B cell (primary cell): ENCODE data around the gene CFAP97D2. TPM values are rescaled to one million over a fixed set of nuclear protein-coding genes. Genes with fewer than 3 reads are reported as not detected.

Experiments used
- ATAC-seq: fragments of 200-7000 bp; cut with Tn5 transposase; one replicate; pipeline ENCODE4 v1.10.0; 2021; ENCODE audit warnings: low read depth, mild to moderate bottlenecking, moderate number of reproducible peaks, moderate library complexity
- CTCF ChIA-PET: fragments of 350-600 bp; sonication (Branson Sonifier 250); formaldehyde crosslinking; loops from one replicate; lab custom pipeline; 2021; ENCODE audit warnings: antibody characterized with exemption, inconsistent platforms; lab: Charles Lee
- POLR2A ChIA-PET: fragments of 350-600 bp; sonication (Branson Sonifier 250); formaldehyde crosslinking; loops from one replicate; lab custom pipeline; 2021; ENCODE audit warnings: antibody characterized with exemption; lab: Charles Lee
- DNase-seq: peaks from one replicate; pipeline ENCODE4 v3.0.0; 2013
- H2AFZ ChIP-seq: 2 replicates; pipeline ENCODE4 v1.6.1; 2012; ENCODE audit warnings: mild to moderate bottlenecking, low read depth, low read length; ENCODE audit not compliant: insufficient read depth, poor library complexity, severe bottlenecking
- H3K27ac ChIP-seq, 2 donors: 1 replicate in 1 of 2; 2 replicates in 1 of 2; pipeline ENCODE4 v1.5.1; 2012 to 2013; ENCODE audit warnings: low read length in 2 of 2, mild to moderate bottlenecking in 2 of 2, moderate library complexity in 1 of 2
- H3K27me3 ChIP-seq, 4 experiments: fragments of 200-600 bp in 1 of 4; sonication (generic) in 1 of 4; replicated peaks in 1 of 4; 1 replicate in 2 of 4; 2 replicates in 2 of 4; pipeline versions ENCODE4 v1.6.1 to v1.7.0; 2013 to 2016; ENCODE audit warnings: low read length in 3 of 4, mild to moderate bottlenecking in 2 of 4, mixed read lengths in 1 of 4, moderate library complexity in 1 of 4; ENCODE audit not compliant: insufficient read depth in 4 of 4, control insufficient read depth in 3 of 4; ENCODE audit errors: control extremely low read depth in 1 of 4
- H3K36me3 ChIP-seq, 2 experiments: replicated peaks in 1 of 2; 1 replicate in 1 of 2; 2 replicates in 1 of 2; pipeline versions ENCODE4 v1.6.1 to v1.7.1; 2013; ENCODE audit warnings: low read length in 1 of 2; ENCODE audit not compliant: insufficient read depth in 2 of 2, control insufficient read depth in 1 of 2; ENCODE audit errors: control extremely low read depth in 1 of 2, extremely low read depth in 1 of 2
- H3K4me1 ChIP-seq, 2 donors: fragments of 200-600 bp in 1 of 2; sonication (generic) in 1 of 2; 1 replicate in 1 of 2; 2 replicates in 1 of 2; pipeline versions ENCODE4 v1.5.1 to v1.6.1; 2013 to 2017; ENCODE audit warnings: low read length in 2 of 2; ENCODE audit not compliant: control insufficient read depth in 2 of 2, insufficient read depth in 2 of 2
- H3K4me2 ChIP-seq: replicated peaks from 2 replicates; pipeline ENCODE3; 2012; ENCODE audit warnings: mild to moderate bottlenecking, low read depth, low read length; ENCODE audit not compliant: poor library complexity, severe bottlenecking
- H3K4me3 ChIP-seq, 5 experiments: fragments of 200-600 bp in 1 of 5; sonication (generic) in 1 of 5; 1 replicate in 3 of 5; 2 replicates in 2 of 5; pipeline versions ENCODE4 v1.5.1 to v1.7.0; 2011 to 2016; ENCODE audit warnings: low read length in 4 of 5, mild to moderate bottlenecking in 4 of 5, low read depth in 2 of 5, control low read depth in 1 of 5, moderate library complexity in 1 of 5; ENCODE audit not compliant: insufficient read depth in 1 of 5; ENCODE audit errors: control extremely low read depth in 1 of 5, extremely low read depth in 1 of 5
- H3K79me2 ChIP-seq: fragments of 200-600 bp; sonication (generic); one replicate; pipeline ENCODE4 v1.6.0; 2016; ENCODE audit warnings: low read length; ENCODE audit not compliant: control insufficient read depth, insufficient read depth
- H3K9ac ChIP-seq: fragments of 200-600 bp; sonication (generic); 2 replicates; pipeline ENCODE4 v1.6.1; 2017; ENCODE audit warnings: mild to moderate bottlenecking, low read length, moderate library complexity
- H3K9me3 ChIP-seq, 3 donors: one replicate each; pipeline versions ENCODE4 v1.6.1 to v1.7.1; 2013; ENCODE audit warnings: low read length in 2 of 3; ENCODE audit not compliant: control insufficient read depth in 2 of 3, insufficient read depth in 1 of 3; ENCODE audit errors: control extremely low read depth in 1 of 3
- H4K20me1 ChIP-seq: 2 replicates; pipeline ENCODE4 v1.6.0; 2012; ENCODE audit warnings: mild to moderate bottlenecking, low read length; ENCODE audit not compliant: insufficient read depth, control insufficient read depth, poor library complexity, severe bottlenecking
- H3K27ac Mint-ChIP-seq: one replicate; pipeline ENCODE4 v1.8.0; 2021; ENCODE audit warnings: mixed read lengths
- H3K27me3 Mint-ChIP-seq: one replicate; pipeline ENCODE4 v1.8.0; 2021; ENCODE audit warnings: mixed read lengths
- H3K4me1 Mint-ChIP-seq: one replicate; pipeline ENCODE4 v1.8.0; 2021; ENCODE audit warnings: mixed read lengths
- H3K4me3 Mint-ChIP-seq: one replicate; pipeline ENCODE4 v1.8.0; 2021; ENCODE audit warnings: mixed read lengths
- H3K9me3 Mint-ChIP-seq: one replicate; pipeline ENCODE4 v1.8.0; 2022; ENCODE audit warnings: mixed read lengths; ENCODE audit not compliant: insufficient read depth
- EZH2 ChIP-seq: IDR thresholded peaks from 2 replicates; pipeline ENCODE4 v1.6.1; 2012; ENCODE audit warnings: borderline replicate concordance, low read depth, mild to moderate bottlenecking, moderate library complexity, low read length; ENCODE audit not compliant: insufficient read depth, poor library complexity, severe bottlenecking
- whole genome bisulfite sequencing: methylation state at CpG from one replicate; pipeline ENCODE4 v1.1.5; 2013; ENCODE audit warnings: missing lambda C conversion rate; ENCODE audit not compliant: insufficient coverage; 5-methylcytosine and 5-hydroxymethylcytosine counted together
- intact Hi-C: fragments of 100-400 bp; cut with micrococcal nuclease; formaldehyde crosslinking; loops from one replicate; pipeline ENCODE4 v1.10.0; 2022
- polyA plus RNA-seq: library from polyadenylated mRNA; depleted of rRNA; stranded (reverse); fragments of >200 nt; gene quantifications from 2 replicates; pipeline ENCODE4 v1.2.3, GENCODE V29; 2012
- total RNA-seq, 2 donors: library from RNA; stranded (reverse); fragments of 120-200 nt in 1 of 2; gene quantifications; 1 replicate in 1 of 2; 2 replicates in 1 of 2; pipeline versions ENCODE4 v1.2.3 to v1.2.4, GENCODE V29; 2013 to 2022
- TF ChIP-seq, protein P1 (sequence below): fragments of 200-600 bp; IDR thresholded peaks from one replicate; pipeline ENCODE4 v1.8.0; 2022; ENCODE audit warnings: antibody characterized with exemption, mild to moderate bottlenecking

The CFAP97D2 gene
- total and polyA plus RNA-seq, 2 donors (not counting 1 experiment from before 2014, with no cell fraction given): 0.09 to 0.22 TPM

DNA sequence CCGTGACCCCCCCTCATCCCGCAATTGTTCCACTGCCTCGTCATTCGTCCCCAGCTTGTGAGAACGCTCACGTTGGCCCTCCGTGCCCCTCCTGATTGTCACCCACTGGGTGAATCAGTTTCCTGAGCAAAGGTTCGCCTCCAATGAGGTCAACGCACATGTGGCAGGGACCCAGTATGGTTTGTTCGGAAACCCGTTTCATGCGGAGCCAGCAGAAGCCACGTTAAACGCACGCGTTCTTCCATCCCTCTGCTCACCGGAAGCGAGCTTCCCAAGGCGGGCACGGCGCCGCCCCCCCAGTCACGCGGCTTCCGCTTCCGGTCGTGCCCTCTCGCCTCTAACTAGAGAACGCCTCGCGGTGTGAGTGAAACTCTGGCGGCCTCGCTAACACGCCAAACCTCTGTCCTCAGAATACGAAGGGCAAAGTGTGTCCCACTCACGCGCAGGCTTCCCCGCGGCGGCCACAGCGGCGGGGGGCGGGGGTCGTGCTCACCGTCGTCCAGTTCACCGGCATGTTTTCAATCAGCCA lies 18.0 kb upstream of the CFAP97D2 start:
- H3K27me3 Mint-ChIP-seq: peaks cover 13% of the 10 kb centered on the region
- H3K27ac Mint-ChIP-seq: peak overlapping the region; percentile 15
- intact Hi-C loops: loop anchor here (2.0 kb wide), 1 partner anchor 18 kb away; no protein-coding TSS in a partner anchor
- Histone ChIP-seq H3K4me1 (peaks cover 19 to 34% of the 10 kb centered on the region in 2 donors), H3K4me3 (no peak overlapping the region), H4K20me1 (no peaks in the 10 kb centered on the region), H2AFZ (no peak overlapping the region), H3K27me3 (peaks cover 0 to 3% (median 0%) of the 10 kb centered on the region in 4 experiments), H3K9ac (no peak overlapping the region), H3K36me3 (no peaks in the 10 kb centered on the region), H3K79me2 (no peaks in the 10 kb centered on the region), H3K27ac (no peak overlapping the region), H3K9me3 (no peaks in the 10 kb centered on the region), H3K4me2 (peak overlapping the region; percentile 75)
- ChIA-PET CTCF (interaction anchor here (1.0 to 1.5 kb wide), 2 partner anchors 16 to 62 kb away, joined by 3 to 6 read pairs; no protein-coding TSS in a partner anchor), POLR2A (interaction anchor here (0.8 kb wide), 1 partner anchor 13 kb away, joined by 4 read pairs; no protein-coding TSS in a partner anchor)
- no peak for TF ChIP-seq EZH2
- TF ChIP-seq, protein P1, sequence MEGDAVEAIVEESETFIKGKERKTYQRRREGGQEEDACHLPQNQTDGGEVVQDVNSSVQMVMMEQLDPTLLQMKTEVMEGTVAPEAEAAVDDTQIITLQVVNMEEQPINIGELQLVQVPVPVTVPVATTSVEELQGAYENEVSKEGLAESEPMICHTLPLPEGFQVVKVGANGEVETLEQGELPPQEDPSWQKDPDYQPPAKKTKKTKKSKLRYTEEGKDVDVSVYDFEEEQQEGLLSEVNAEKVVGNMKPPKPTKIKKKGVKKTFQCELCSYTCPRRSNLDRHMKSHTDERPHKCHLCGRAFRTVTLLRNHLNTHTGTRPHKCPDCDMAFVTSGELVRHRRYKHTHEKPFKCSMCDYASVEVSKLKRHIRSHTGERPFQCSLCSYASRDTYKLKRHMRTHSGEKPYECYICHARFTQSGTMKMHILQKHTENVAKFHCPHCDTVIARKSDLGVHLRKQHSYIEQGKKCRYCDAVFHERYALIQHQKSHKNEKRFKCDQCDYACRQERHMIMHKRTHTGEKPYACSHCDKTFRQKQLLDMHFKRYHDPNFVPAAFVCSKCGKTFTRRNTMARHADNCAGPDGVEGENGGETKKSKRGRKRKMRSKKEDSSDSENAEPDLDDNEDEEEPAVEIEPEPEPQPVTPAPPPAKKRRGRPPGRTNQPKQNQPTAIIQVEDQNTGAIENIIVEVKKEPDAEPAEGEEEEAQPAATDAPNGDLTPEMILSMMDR: no peak
- DNase-seq (no peak), ATAC-seq (no peak)
- peak overlapping the region; percentile 88 for H3K4me3 Mint-ChIP-seq
- H3K4me1 Mint-ChIP-seq: peaks cover 60% of the 10 kb centered on the region
- 96% methylated on average over 47 of the region's 47 CpGs for WGBS
- H3K9me3 Mint-ChIP-seq: peaks cover 3% of the 10 kb centered on the region
